ENCODE data around the gene CTSA.

CTSA gene

DNA sequence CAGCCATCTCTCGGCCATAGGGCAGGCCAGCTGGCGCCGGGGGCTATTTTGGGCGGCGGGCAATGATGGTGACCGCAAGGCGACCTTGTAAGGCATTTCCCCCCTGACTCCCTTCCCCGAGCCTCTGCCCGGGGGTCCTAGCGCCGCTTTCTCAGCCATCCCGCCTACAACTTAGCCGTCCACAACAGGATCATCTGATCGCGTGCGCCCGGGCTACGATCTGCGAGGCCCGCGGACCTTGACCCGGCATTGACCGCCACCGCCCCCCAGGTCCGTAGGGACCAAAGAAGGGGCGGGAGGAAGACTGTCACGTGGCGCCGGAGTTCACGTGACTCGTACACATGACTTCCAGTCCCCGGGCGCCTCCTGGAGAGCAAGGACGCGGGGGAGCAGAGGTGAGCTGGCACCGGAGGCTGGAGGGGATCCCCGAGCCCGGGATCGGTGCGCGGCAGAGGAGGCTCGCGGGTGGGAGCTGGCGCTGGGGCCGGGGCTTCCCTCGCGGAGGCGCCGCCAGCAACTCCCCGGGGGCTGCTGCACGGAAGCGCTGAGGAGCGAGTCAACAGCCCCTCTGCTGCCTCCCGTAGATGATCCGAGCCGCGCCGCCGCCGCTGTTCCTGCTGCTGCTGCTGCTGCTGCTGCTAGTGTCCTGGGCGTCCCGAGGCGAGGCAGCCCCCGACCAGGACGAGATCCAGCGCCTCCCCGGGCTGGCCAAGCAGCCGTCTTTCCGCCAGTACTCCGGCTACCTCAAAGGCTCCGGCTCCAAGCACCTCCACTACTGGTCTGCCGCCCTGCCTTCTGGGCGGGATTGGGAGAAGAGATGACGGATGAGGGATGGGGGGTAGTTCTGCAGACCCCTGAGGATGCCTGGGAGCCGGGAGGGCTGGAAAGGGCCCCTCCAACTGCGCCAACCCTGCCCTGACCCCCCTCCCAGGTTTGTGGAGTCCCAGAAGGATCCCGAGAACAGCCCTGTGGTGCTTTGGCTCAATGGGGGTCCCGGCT lies at the start of gene CTSA, which contains the start of gene NEURL2:
Gene CTSA (plus strand): TSS at position 351 of the 999 bp plus-strand sequence. CDS start 234 bp downstream, at position 585.
Gene NEURL2 (minus strand): TSS at position 224 of the 999 bp plus-strand sequence. CDS start 217 bp downstream, at position 7.
- peak; percentile 23 for DNase-seq

DNA sequence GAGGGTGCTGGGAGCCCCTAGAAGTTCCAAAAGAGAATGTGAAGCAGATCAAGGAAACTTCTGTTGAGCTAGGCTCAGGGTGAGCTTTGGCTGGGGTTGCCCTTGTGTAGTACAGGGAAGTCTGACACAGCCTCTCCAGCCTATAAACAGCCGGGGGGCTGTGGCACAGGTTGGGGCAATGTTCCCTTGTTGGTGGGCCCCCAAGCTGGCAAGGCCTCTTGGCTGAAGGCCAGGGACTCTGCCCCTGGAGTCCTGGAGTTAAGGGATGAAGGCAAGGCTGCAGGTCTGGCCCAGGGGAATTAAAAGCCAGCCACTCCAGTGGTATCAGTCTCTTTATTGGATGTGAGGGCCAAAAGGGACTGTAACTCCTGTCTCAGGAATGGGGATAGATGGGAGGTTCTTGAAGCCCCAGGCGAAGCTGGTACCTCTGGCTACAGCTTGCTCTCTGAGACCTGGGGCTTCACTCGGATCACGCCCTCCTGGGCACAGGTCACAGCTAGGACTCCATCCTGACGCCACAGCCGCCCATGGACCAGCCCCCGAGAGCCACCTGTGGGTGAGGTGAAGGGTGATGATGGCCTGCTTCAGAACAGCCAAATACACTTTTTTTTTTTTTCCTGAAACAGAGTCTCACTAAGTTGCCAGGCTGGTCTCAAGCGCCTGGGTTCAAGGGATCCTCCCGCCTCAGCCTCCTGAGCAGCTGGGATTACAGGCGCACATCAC lies 49.6 kb upstream of the CTSA start:
- no peak for DNase-seq

DNA sequence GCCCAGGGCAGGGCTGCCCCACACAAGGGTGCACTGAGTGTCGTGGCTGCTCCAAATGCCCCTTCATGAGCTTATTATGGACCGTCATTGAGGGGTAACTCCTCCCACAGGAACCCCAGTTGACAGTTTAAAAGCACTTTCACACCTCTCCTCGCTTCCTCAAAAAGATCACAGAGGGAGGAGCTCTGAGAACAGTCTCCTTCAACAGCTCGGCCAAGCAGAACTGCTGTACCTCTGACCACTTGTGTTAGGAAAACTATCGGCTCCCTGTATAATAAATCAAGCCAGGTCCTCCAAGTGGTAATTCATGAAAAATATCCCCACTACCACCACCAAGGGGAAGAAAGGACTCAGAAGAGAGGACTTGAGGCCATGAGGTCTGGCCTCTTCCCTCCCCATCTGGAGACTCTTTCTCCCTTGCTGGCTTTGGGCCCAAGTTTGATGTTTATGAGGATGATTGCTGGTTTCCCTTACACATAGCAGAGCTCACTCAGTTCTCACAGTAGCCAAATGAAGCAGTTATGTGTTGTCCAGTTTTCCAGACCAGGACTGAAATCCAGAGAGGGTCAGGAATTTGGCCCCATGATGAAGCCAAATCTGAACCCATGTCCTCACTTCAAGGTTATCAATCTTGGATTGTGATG lies 48.8 kb upstream of the CTSA start:
- DNase-seq = no peak

DNA sequence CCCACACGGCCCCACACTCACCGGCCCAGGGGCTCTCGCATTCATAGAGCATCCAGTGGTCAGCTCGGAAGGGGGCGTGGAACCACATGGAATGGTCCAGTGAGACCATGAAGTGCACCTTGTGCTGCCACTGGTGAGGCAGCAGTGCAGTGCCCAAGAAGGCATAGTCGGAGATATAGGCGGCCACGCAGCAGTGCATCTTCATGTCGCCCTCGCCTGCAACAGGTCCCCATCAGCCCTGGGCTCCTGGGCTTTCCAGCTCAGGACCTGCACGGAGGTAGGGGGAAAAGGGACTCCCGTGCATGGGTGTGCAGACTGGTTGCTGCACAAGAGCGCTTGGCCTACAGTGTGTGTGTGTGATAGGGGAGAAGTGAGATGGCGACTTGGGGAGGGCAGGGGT lies 47.6 kb upstream of the CTSA start:
- no peak for DNase-seq

DNA sequence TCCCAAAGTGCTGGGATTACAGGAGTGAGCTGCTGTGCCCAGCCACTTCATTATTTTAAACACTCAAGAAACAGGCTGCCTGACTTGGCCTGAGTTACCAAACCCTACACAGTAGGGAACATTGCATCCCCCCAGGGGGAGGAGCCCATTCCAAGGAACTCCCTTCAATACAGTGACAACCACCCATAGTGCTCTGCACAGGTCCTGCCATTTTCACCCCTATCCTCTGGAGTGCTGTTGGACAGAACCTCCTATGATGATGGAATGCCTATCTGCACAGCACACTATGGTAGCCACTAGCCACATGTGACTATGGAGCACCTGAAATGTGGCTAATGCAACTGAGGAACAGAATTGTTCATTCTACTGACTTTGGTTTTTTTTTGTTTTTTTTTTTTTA lies 45.7 kb upstream of the CTSA start:
- DNase-seq = no peak

DNA sequence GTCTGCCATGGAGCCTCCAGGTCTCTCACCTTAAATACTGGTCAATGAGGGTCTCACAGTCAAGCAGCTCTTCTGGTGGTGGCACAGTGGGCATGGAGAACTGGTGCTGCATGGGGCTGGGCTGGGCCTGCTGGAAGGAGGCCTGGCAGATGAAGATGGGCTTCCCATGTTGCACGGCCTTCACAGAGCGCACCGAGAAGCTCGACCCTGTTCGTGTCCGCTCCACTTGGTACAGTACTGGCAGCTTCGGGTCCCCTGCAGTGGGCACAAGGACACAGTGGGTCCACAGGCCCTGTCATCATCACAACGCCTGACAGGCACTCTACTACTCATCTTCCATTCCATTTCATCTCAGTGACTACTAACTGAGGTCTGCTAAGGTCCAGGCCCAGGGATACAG lies 42.7 kb upstream of the CTSA start:
- no peak for DNase-seq

DNA sequence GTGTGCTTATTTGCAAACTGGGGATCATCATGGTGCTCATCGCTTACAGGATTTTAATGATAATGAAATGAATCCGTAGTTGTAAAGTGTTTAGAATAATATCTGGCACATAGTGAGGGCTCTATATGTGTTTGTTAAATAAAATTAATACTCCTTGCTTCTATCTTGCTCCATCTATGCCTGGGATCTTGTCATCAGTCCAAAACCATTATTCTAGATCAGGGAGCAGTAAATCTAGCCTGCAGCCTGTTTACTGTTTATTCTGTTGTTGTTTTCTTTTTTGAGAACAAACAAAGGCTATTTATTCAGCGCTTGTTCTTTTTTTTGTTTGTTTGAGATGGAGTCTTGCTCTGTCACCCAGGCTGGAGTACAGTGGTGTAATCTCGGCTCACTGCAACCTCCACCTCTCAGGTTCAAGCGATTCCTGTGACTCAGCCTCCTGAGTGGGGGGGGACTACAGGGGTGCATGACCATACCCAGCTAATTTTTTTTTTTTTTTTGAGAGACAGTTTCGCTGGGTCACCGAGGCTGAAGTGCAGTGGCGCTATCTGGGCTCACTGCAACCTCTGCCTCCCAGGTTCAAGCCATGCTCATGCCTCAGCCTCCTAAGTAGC lies 42.1 kb upstream of the CTSA start:
- no peak for DNase-seq

DNA sequence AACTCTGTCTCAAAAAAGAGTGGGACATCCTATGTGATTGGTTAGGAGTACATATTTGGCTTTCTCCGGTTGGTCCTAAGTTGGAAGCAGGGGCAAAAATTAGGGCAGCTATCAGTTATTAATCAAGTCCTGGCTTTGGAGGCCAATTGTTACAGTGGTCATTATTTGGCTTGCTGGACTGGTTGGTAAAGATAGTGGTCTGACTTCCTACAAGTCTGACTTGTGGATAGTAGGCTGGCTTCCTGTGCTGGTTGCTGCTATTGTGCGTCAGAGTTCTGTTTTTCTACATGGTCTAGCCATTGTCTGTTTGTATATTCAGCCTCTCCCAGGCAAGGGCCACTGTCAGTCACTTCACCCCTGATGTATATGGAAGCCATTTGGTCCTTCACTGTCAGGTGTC lies 40.9 kb upstream of the CTSA start:
- DNase-seq = no peak

DNA sequence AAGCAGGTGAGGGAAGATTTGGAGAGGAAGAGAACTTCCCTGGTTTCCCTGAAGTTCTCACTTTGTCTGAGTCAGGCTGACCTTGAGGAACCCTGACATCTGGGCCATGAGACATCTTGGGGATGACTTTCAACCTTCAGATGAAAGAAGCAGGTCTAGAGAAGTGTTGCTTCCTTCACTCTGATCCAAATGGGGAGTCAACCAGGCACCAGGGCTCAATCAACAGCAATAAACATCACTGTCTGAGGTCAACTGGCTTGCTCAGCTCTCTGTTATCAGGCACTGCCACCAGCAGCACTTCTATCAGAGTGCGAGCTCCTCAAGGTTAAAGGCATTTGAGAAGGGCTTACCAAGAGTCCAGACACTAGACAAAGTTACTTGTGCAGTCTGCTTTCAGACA lies 40.2 kb upstream of the CTSA start:
- no peak for DNase-seq

DNA sequence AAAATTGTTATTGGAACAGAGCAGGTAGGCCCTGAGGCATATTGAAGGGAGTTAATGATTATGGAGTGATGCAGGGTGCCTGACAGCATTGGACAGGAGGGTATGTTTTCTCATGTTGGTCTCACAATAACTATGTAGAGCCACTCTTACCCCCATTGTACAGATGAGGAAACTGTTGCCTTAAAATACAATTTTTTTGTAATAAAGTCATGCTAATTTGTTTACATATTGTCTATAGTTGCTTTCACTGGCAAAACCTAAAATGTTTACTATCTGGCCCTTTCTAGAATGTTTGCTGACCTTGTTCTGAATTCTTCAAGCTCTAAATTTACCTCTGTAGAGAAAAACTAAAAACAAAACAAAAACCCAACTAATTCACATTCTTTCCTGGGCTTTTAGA lies 39.6 kb upstream of the CTSA start:
- no peak for DNase-seq

DNA sequence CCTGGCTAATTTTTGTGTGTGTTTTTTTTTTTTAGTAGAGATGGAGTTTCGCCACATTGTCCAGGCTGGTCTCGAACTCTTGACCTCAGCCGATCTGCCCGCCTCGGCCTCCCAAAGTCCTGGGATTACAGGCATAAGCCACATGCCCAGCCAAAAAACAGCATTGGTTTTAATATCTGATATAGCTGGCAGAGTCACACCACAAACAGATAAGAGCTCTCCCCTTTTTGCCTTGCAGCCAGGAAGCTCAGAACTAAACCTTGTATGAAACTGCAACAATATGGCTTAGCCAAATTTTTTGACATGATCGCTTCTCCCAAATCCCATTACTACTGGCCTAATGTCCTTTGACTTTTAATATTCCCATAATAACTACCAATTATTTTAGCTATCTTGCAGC lies 38.8 kb upstream of the CTSA start:
- no peak for DNase-seq

DNA sequence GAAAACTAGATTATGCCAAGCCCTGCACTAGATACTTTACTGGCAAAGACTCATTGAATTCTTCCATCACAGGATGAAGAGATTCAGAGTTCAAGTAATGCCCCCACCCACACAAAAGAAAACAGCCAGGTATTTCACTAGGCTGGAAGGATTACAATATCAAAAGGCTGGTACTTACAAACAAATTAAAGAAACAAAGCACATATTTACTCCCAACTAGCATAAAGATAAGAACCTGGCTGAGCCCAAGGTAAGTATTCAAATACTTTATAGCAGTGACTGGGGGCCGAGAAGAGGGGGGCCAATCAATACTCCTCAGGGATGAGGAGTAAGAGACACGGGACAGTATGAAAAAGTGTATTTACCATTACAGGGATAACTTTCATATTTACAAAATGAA lies 37.7 kb upstream of the CTSA start:
- DNase-seq = no peak

DNA sequence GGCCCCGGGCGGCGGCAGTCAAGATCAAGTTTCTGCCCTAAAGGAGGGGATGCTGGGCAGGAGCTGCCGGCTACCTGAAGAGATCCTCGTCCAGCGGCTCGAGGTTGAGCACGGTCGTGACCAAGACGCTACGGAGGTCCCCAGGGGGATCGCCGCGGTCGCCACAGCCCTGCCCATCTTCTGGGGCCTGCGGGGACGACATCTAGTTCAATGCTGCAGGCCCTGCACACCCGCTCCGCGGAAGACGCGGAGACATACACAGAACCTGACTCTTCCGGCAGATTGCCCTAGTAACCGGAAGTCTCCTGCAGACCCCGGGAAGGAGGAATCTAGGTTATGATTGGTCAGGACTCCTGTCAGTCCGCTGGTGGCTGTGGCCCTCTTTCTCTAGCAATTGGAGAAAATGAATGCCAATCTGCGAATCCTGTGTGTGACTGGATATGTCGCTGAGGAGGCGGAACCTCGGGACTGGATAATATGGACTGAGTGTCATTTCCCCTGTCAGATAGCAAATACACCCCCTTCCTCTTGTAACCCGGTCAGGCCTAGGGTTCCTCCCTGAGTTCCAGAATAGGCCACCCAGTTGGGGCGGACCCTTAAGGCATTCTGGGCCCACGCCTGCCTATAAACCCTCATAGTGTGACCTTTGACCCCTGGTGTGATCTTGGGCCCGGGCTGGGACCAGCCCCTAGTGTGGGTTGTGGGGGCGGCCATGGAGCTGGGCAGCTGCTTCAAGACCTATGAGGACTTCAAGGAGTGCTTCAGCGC lies 33.8 kb upstream of the CTSA start, which contains the start of the genes ACOT8 and ZSWIM3:
Gene ACOT8 (minus strand): TSS at position 279 of the 768 bp plus-strand sequence. CDS start 77 bp downstream, at position 202.
Gene ZSWIM3 (plus strand): TSS at position 501 of the 768 bp plus-strand sequence. CDS start 212 bp downstream, at position 713.
- DNase-seq = peak; percentile 99

DNA sequence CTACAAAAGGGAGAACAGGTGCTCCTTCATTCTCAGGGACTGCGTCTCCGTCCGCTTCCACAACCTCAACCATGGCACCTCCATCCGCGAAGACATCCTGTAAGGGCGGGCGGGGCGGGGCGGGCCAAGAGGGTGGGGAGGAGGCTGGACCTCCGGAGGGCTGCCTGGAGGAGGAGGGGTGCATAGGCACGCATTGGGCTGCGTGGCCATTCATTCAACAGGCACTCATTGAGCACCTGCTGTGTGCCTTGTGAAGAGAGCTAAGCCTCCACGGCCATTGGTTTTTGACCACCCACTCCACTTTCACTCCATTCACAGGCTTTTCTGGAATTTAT lies 33.3 kb upstream of the CTSA start:
- DNase-seq = no peak

DNA sequence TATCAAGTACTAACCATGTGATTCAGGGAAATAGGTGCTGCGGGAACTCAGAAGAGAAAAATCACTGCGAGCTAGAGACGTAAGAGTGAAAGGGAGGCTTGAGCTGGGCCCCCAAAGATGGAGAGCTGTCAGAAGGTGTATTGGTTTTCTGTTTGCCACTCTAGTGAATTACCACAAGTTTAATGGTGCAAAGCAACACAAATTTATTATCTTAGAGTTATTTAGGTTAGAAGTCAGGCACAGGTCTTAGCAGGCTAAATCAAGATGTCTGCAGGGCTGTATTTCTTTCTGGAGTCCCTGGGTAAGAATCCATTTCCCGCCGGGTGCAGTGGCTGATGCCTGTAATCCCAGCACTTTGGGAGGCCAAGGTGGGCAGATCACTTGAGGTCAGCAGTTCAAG lies 31.2 kb upstream of the CTSA start:
- DNase-seq = no peak

DNA sequence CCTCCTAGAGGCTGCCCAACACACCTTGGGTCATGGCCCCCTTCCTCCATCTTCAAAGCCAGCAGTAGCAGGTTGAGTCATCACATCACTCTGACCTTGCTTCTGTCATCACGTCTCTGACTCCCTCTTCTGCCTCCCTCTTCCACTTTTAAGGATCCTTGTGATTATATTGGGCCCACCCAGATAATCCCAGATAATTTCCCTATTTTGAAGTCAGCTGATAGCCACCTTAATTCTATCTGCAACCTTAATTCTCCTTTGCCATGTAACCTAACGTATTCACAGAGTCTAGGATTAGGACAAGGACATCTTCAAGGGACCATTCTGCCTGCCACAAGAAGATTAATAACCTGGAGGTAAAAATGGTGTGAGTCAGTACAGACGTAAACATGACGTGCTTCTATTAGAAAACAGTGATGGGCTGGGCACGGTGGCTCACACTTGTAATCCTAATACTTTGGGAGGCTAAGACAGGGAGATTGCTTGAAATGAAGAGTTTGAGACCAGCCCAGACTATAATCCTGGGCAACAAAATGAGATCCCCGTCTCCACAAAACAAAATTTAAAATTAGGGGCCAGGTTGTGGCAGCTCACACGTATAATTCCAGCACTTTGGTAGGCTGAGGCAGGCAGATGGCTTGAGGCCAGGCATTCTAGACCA lies 30.4 kb upstream of the CTSA start:
- no peak for DNase-seq

DNA sequence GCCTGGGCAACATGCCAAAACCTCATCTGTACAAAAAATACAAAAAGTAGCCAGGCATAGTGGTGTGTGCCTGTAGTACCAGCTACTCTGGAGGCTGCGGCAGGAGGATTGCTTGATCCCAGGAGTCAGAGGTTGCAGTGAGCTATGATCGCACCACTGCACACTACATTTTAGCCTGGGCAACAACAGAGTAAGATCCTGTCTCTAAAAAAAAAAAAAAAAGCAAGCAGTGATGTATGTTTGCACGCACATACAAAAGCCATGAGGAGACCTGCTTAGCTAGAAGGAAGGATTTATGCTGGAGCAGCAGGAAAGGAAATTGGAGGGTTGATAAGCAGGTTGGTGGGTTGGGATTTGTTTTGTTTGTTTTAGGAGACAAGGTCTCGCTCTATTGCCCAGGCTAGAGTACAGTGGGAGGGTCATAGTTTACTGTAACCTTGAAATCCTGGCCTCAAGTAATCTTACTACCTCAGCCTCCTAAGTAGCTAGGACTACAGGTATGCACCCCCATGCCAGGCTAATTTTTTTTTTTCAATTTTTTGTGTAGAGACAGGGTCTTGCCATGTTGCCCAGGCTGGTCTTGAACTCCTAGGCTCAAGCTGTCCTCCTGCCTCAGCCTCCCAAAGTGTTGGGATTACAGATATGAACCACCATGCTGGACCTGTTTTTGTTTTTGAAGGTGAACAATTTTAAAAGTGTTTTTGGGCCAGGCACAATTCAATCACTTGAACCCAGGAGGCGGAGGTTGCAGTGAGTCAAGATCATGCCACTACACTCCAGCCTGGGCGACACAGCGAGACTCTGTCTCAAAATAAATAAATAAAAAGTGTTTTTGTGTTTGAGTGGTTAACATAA lies 29.7 kb upstream of the CTSA start:
- DNase-seq = peak; percentile 72

DNA sequence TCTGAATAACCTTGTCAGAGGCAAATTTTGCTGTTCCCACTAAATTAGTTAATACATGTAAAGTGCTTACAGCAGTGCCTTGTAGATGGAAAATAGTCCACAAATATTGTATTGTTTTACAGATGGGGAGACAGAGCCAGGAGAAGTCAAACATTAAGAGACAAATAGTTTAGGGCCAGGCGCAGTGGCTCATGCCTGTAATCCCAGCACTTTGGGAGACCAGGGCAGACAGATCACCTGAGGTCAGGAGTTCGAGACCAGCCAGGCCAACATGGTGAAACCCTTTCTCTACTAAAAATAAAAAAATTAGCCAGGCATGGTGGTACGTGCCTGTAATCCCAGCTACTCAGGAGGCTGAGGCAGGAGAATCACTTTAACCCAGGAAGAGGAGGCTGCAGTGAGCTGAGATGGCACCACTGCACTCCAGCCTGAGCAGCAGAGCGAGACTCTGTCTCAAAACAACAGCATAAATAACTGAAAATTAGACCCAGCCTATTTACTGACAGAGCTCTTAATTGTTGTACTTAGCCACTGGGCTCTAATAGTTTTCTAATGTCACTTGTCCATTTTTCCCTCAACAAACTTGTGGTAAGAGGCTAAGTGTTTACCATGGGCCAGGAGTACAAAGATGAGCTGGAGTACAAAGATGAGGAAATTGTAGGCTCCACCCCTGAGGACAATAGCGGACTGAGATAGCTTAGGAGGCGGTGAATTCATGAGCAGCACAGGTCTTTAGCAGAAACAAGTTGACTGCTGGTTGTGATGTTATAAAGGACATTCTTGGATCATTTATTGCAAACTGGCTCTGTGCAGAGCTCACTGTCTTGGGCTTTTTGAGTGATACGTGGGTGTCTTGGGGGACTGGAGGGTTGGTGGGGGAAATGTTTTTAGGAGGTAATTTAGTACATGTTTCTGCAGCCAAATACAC lies 27.3 kb upstream of the CTSA start:
- peak; percentile 47 for DNase-seq

DNA sequence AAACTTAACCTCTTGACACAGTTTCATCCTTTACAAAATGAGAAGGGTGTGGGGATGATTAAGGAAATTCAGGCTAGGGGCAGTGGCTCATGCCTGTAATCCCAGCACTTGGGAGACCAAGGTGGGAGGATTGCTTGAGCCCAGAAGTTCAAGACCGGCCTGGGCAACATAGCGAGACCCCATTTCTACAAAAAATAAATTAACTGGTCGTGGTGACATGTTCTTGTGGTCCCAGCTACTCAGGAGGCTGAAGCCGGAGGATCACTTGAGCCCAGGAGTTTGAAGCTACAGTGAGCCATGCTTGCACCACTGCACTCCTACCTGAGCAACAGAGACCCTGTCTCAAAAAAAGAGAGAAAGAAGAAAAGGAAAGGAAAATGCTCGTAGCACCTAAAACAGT lies 24.7 kb upstream of the CTSA start:
- no peak for DNase-seq

All from NCI-H2029 treated with DMSO at 0.1 percent for 48 hours (cell line).